ENCODE results near the gene LRTM2.
"Not testable (repeated sequence)": the region's sequence is repeated elsewhere in the genome, so short reads cannot be mapped to it uniquely, and the experiment has no call there.

The LRTM2 gene

DNA sequence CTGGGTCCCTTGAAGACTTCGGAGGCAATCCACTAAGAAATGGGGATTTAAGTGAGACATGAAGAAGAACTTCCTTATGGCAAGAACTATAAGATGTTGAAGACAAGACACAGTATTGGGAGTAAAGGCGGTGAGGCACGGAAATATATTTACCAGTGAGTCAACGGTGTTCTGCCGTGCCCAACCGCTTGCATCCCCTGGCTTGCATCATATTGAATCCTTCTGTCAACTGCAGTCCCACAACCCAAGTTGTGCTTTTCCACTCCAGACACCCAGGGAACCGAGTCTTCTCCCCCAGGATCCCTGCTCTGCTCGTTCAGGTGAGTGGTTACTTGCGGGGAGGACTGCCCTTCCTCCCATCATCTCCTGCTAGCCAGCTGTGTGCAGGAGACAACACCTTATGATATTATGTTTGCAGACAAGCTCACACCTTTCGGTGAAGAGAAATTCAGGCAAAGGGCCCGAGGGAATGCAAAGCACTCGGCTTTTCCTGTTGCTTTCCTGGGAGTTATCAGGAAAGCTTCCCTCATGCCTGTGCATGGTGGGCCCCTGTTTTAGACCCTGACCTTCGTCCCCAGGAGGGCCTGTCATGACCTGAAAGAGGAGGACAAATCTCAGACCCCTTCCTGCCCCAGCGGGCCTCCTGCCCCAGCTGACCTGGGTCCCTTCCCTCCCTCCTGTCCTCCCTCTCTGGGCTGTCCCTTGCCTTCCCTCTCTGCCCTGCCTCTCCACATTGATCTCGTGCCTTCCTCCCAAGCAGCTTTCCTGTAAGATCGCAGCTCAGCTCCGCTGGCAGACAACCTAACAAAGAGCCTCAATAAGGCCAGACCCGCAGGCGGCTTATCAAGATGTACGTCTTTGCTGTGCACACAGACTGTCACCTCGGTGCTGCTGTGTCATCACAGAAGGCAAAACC lies 4.3 kb upstream of the LRTM2 start:
- Histone ChIP-seq H3K9ac (ENCODE audit: low read depth, low read length) (no peak overlapping the region), H3K27me3 (ENCODE audit: insufficient read depth, low read length) (peaks cover 22% of the 10 kb centered on the region), H3K27ac (ENCODE audit: low read length) (no peak overlapping the region), H3K9me3 (ENCODE audit: insufficient read depth, low read depth, low read length) (no peaks in the 10 kb centered on the region), H3K4me1 (ENCODE audit: insufficient read depth, low read length) (no peaks in the 10 kb centered on the region), H3K36me3 (ENCODE audit: insufficient read depth, low read depth, low read length) (no peaks in the 10 kb centered on the region), H3K4me3 (ENCODE audit: low read length) (no peak overlapping the region)

DNA sequence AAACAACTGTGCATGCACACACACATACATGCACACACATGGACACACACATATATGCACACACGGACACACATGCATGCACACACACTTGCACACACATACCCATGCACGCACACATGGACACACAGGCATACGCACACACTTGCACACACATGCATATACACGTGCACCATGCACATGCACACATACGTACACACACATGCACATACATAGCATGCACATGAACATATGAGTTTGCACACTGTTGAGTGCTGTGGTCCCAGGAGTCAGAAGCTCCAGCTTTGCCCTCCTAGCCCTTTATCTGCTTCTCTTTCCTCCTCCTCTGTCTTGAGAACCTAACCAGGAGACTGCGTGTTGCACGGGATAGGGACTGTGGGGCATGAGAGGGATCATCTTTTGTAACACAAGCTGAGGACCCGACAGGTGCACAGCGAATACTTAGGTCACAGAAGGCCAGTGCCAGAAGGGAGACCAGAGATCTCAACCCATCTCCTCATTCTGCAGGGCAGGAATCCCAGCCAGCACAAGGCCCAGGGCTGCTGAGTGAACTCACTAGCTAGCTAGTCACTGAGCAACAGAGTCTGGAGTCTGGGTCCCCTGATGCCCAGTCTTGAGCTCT lies 3.5 kb upstream of the LRTM2 start:
- H3K27me3 ChIP-seq (ENCODE audit: insufficient read depth, low read length), result peaks cover 30% of the 10 kb centered on the region
- no peaks in the 10 kb centered on the region for H3K4me1 ChIP-seq (ENCODE audit: insufficient read depth, low read length)
- H3K27ac ChIP-seq (ENCODE audit: low read length), result no peak overlapping the region
- no peak overlapping the region for H3K4me3 ChIP-seq (ENCODE audit: low read length)
- H3K36me3 ChIP-seq (ENCODE audit: insufficient read depth, low read depth, low read length), result no peaks in the 10 kb centered on the region
- H3K9me3 ChIP-seq (ENCODE audit: insufficient read depth, low read depth, low read length), result no peaks in the 10 kb centered on the region
- H3K9ac ChIP-seq (ENCODE audit: low read depth, low read length), result no peak overlapping the region

DNA sequence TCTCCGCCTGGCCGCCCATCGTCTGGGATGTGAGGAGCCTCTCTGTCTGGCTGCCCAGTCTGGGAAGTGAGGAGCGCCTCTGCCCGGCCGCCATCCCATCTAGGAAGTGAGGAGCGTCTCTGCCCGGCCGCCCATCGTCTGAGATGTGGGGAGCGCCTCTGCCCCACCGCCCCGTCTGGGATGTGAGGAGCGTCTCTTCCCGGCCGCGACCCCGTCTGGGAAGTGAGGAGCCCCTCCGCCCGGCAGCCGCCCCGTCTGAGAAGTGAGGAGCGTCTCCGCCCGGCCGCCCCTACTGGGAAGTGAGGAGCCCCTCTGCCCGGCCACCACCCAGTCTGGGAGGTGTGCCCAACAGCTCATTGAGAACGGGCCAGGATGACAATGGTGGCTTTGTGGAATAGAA lies 2.4 kb upstream of the LRTM2 start:
- H3K27me3 ChIP-seq (ENCODE audit: insufficient read depth, low read length), result peaks cover 38% of the 10 kb centered on the region
- not testable (repeated sequence) for H3K4me3 ChIP-seq (ENCODE audit: low read length); H3K9ac ChIP-seq (ENCODE audit: low read depth, low read length); H3K36me3 ChIP-seq (ENCODE audit: insufficient read depth, low read depth, low read length); H3K9me3 ChIP-seq (ENCODE audit: insufficient read depth, low read depth, low read length); H3K4me1 ChIP-seq (ENCODE audit: insufficient read depth, low read length); H3K27ac ChIP-seq (ENCODE audit: low read length)

DNA sequence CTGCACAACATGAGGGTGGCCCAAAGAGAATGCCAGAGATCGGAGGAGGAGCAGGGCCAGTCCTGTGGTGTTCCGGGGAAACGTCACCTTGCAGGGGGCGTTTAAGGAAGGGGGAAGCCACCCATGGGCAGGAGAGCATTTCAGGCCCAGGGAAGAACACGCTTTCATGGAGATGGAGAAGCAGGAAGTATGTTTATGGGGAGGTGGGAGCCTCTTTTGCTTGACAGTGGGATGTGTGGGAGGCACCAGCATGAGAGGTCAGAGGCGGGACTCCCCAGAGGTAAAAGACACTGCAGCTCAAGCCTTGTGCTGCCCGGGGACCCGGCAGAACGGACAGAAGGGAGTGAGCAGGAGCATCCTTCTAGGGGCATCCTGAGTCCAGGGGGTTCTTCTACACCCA lies 1.3 kb upstream of the LRTM2 start:
- H3K4me3 ChIP-seq (ENCODE audit: low read length), result no peak overlapping the region
- H3K27me3 ChIP-seq (ENCODE audit: insufficient read depth, low read length), result peaks cover 38% of the 10 kb centered on the region
- H3K4me1 ChIP-seq (ENCODE audit: insufficient read depth, low read length), result no peaks in the 10 kb centered on the region
- no peaks in the 10 kb centered on the region for H3K36me3 ChIP-seq (ENCODE audit: insufficient read depth, low read depth, low read length)
- H3K27ac ChIP-seq (ENCODE audit: low read length), result no peak overlapping the region
- H3K9me3 ChIP-seq (ENCODE audit: insufficient read depth, low read depth, low read length), result no peaks in the 10 kb centered on the region
- no peak overlapping the region for H3K9ac ChIP-seq (ENCODE audit: low read depth, low read length)

DNA sequence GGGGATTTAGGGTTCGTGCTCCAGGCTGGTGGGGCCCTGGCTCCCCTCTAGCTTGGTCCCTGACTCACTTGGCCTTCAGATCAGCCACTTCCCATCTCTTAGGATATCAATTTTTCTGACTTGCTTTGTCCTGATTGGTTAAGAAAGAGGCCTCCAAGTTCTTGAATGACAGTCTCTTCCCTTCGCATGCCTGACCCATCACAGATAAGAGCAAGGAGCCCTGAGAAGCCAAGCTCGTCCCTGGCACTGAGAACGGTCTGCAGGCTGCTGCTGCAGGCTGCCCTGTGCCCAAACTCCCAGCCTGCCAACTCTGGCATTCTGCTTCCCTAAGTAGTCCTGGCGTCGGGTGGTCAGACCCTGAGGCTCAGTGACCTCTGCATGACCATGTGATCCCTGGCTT lies 794 bp upstream of the LRTM2 start:
- Histone ChIP-seq H3K9me3 (ENCODE audit: insufficient read depth, low read depth, low read length) (no peaks in the 10 kb centered on the region), H3K27me3 (ENCODE audit: insufficient read depth, low read length) (peaks cover 38% of the 10 kb centered on the region), H3K27ac (ENCODE audit: low read length) (no peak overlapping the region), H3K4me3 (ENCODE audit: low read length) (no peak overlapping the region; the same call in 1 of the 2 replicates), H3K36me3 (ENCODE audit: insufficient read depth, low read depth, low read length) (no peaks in the 10 kb centered on the region), H3K4me1 (ENCODE audit: insufficient read depth, low read length) (no peaks in the 10 kb centered on the region), H3K9ac (ENCODE audit: low read depth, low read length) (no peak overlapping the region)

DNA sequence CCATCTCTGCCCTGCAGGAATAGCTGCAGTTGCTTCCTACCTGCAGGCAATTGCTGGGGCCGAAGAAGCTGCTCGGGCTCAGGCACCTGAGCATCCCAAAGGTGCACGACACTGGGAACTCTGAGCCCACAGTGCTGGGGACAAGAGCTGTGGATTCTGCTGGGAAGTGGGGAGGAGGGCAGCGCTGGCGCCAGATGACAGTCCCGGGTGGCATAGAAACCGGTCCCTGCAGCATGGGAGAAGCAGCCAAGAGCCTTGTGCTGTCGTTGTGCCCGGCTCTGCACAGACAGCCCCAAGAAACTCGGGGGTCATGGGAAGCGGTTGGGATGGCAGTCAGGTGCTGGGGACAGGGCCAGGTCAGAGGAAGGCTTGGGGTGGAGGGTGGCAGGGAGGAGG lies 529 bp downstream of the LRTM2 start:
- H3K9ac ChIP-seq (ENCODE audit: low read depth, low read length), result no peak overlapping the region
- no peak overlapping the region for H3K4me3 ChIP-seq (ENCODE audit: low read length)
- no peak overlapping the region for H3K27ac ChIP-seq (ENCODE audit: low read length)
- no peaks in the 10 kb centered on the region for H3K9me3 ChIP-seq (ENCODE audit: insufficient read depth, low read depth, low read length)
- H3K27me3 ChIP-seq (ENCODE audit: insufficient read depth, low read length), result peaks cover 38% of the 10 kb centered on the region
- no peaks in the 10 kb centered on the region for H3K36me3 ChIP-seq (ENCODE audit: insufficient read depth, low read depth, low read length)
- no peaks in the 10 kb centered on the region for H3K4me1 ChIP-seq (ENCODE audit: insufficient read depth, low read length)

DNA sequence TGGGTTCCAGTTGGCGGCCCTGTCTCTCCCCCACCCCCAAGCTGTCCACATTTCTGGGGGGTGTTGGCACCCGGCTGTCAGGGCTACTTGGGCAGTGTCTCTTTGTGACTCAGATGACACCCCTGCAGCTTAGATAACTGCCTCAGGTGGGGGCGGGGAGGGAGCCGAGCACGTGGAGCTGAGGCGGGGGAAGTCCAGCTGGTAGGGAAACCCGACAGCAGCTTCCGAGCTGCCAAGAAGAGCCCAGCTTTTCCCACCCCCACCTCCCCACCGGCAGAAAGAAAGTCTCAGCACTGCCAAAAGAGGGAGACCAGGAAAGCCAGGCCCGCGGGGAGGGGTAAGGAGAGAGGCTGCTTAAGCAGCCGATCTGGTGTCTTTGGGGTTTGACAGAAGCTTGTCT lies 1.4 kb downstream of the LRTM2 start:
- Histone ChIP-seq H3K9ac (ENCODE audit: low read depth, low read length) (no peak overlapping the region), H3K4me3 (ENCODE audit: low read length) (no peak overlapping the region), H3K27ac (ENCODE audit: low read length) (no peak overlapping the region), H3K9me3 (ENCODE audit: insufficient read depth, low read depth, low read length) (no peaks in the 10 kb centered on the region), H3K36me3 (ENCODE audit: insufficient read depth, low read depth, low read length) (no peaks in the 10 kb centered on the region), H3K27me3 (ENCODE audit: insufficient read depth, low read length) (peaks cover 38% of the 10 kb centered on the region), H3K4me1 (ENCODE audit: insufficient read depth, low read length) (no peaks in the 10 kb centered on the region)

DNA sequence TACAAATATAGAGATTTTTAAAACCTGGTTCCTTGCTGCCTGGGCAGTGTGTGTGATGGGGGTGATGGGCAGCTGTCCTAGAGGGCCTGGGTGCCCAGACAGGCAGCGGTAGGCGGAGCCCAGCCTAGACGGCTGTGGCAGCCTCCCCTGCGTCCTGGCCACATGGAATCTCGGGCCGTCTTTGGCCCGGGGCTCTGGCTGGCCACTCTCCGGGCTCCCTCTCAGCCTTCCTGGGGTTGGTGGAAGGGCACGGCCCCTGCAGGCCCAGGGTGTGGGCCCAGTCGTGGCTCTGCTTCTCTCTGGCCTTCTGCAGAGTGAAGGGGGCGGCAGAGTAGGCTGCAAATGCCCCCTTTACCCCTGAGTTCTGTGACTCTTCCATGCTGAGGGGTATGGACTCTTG lies 2.3 kb downstream of the LRTM2 start:
- no peaks in the 10 kb centered on the region for H3K4me1 ChIP-seq (ENCODE audit: insufficient read depth, low read length)
- H3K27me3 ChIP-seq (ENCODE audit: insufficient read depth, low read length), result peaks cover 38% of the 10 kb centered on the region
- H3K4me3 ChIP-seq (ENCODE audit: low read length), result no peak overlapping the region
- no peak overlapping the region for H3K9ac ChIP-seq (ENCODE audit: low read depth, low read length)
- no peaks in the 10 kb centered on the region for H3K36me3 ChIP-seq (ENCODE audit: insufficient read depth, low read depth, low read length)
- H3K9me3 ChIP-seq (ENCODE audit: insufficient read depth, low read depth, low read length), result no peaks in the 10 kb centered on the region
- H3K27ac ChIP-seq (ENCODE audit: low read length), result no peak overlapping the region

DNA sequence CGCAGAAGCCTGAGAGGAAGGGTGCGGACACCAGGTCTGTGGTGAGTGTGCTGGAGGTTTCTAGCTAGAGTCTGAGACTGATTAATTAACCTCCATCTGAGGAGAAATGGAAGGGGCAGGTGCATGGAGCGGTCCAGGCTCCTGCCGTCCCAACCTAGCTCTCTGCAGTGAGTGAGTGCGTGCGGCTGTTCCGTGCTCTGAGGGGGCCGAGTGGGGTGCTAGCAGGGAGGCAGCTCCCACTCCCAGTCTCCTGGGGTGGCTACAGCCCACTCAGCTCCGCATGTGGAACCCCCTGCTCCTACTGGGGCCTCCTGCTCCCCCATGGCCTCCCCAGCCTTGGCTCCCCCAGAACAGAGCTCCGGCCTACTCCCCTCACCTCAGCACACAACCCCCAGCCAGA lies 2.9 kb downstream of the LRTM2 start:
- H3K4me1 ChIP-seq (ENCODE audit: insufficient read depth, low read length), result no peaks in the 10 kb centered on the region
- no peak overlapping the region for H3K27ac ChIP-seq (ENCODE audit: low read length)
- peaks cover 38% of the 10 kb centered on the region for H3K27me3 ChIP-seq (ENCODE audit: insufficient read depth, low read length)
- no peak overlapping the region for H3K4me3 ChIP-seq (ENCODE audit: low read length)
- H3K9ac ChIP-seq (ENCODE audit: low read depth, low read length), result no peak overlapping the region
- no peaks in the 10 kb centered on the region for H3K9me3 ChIP-seq (ENCODE audit: insufficient read depth, low read depth, low read length)
- no peaks in the 10 kb centered on the region for H3K36me3 ChIP-seq (ENCODE audit: insufficient read depth, low read depth, low read length)

DNA sequence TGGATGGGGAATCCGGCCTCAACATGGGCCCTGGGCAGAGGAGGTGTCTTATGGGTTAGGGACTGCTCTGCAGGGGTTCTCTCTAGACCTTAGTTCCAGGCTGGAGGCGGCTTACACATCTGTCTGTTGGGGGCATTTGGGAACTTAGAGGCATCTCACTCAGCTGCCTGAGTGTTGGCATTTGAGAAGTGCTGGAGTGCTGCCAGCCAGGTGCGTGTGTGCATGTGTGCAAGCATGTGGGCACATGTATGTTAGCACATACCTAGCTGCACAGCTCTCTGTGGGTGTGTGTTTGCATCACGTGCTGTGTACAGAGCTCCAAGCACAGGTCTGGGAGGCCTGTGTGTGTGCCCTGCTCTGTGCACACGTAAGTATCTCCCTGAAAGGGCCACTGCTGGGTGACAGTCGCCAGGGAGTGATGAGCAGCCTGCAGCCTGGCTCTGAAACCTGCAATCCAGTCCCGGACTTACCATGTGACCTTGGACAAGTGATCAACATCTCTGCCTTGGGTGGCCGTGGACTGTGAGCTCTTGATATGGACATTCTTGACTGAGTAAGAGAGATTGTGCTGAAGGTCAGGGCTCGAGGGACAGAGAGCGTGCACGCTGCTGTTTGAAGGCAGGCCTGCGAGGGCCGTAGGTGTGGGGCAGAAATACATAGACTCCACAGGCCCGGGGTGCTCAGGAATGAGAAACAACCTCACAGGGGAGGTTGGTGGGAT lies 5.2 kb downstream of the LRTM2 start:
- Histone ChIP-seq H3K27me3 (ENCODE audit: insufficient read depth, low read length) (peaks cover 30% of the 10 kb centered on the region), H3K4me3 (ENCODE audit: low read length) (no peak overlapping the region), H3K9ac (ENCODE audit: low read depth, low read length) (no peak overlapping the region), H3K9me3 (ENCODE audit: insufficient read depth, low read depth, low read length) (no peaks in the 10 kb centered on the region), H3K36me3 (ENCODE audit: insufficient read depth, low read depth, low read length) (no peaks in the 10 kb centered on the region), H3K4me1 (ENCODE audit: insufficient read depth, low read length) (no peaks in the 10 kb centered on the region; the same call in 1 of the 2 replicates), H3K27ac (ENCODE audit: low read length) (no peak overlapping the region)

DNA sequence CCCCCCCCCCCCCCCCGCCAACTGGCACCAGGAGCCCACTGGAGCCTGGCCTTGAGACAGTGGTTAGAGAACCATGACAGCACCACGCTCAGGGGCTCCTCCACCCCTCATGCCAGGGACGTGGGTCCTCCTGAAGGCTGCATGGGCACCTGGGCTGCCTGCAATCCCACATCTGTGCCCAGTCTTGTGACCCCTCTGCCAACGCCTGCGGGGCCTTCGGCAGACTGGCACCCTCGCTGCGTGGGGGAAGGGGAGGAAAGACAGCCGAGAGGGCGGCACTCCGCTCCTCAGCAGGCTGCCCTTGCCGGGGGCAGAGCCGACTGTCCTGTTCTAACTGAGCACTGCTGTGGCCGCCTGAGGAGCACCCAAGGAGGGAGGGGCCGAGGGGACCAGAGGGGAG lies 6.0 kb downstream of the LRTM2 start:
- Histone ChIP-seq H3K9me3 (ENCODE audit: insufficient read depth, low read depth, low read length) (no peaks in the 10 kb centered on the region), H3K27me3 (ENCODE audit: insufficient read depth, low read length) (peaks cover 30% of the 10 kb centered on the region), H3K4me1 (ENCODE audit: insufficient read depth, low read length) (peaks cover 3% of the 10 kb centered on the region; the same call in 1 of the 2 replicates)

More for the DNA sequence above, 6.0 kb downstream of the LRTM2 start:
- H3K27ac ChIP-seq (ENCODE audit: low read length), result no peak overlapping the region
- H3K9ac ChIP-seq (ENCODE audit: low read depth, low read length), result no peak overlapping the region
- no peaks in the 10 kb centered on the region for H3K36me3 ChIP-seq (ENCODE audit: insufficient read depth, low read depth, low read length)
- no peak overlapping the region for H3K4me3 ChIP-seq (ENCODE audit: low read length)
